PC-3 (cell line): ENCODE results near the gene ULBP3. TPM values are rescaled to one million over a fixed set of nuclear protein-coding genes. Genes with fewer than 3 reads are reported as not detected.

Source experiments
- ATAC-seq: fragments of 200-7000 bp; cut with Tn5 transposase; 2 replicates; pipeline ENCODE4 v1.9.1; 2020; ENCODE audit warnings: mild to moderate bottlenecking, moderate library complexity
- BruUV-seq: library from RNA; stranded (reverse); fragments of 400-500 nt; replicated peaks from 2 replicates; lab custom pipeline; 2021; lab: Mats Ljungman, UMichigan
- CTCF ChIA-PET: fragments of 300-600 bp; sonication (Branson Sonifier 250); formaldehyde crosslinking; loops from one replicate; lab custom pipeline; 2022; ENCODE audit warnings: antibody characterized with exemption; lab: Charles Lee
- POLR2A ChIA-PET: fragments of 300-600 bp; sonication (Branson Sonifier 250); formaldehyde crosslinking; loops from one replicate; lab custom pipeline; 2022; ENCODE audit warnings: antibody characterized with exemption; ENCODE audit not compliant: unreplicated experiment; lab: Charles Lee
- DNase-seq: peaks from one replicate; pipeline ENCODE4 v3.0.0-alpha.2; 2015
- H2AFZ ChIP-seq: fragments of 300-600 bp; sonication (generic); 2 replicates; pipeline ENCODE4 v1.6.0; 2016; ENCODE audit warnings: antibody characterized with exemption, low read length
- H3F3A ChIP-seq: fragments of 300-600 bp; sonication (generic); one replicate; pipeline ENCODE4 v1.6.0; 2017; ENCODE audit warnings: antibody characterized with exemption, low read length, control low read depth, mild to moderate bottlenecking; ENCODE audit not compliant: unreplicated experiment
- H3K27ac ChIP-seq: fragments of 300-600 bp; sonication (generic); 2 replicates; pipeline ENCODE4 v1.5.1; 2016; ENCODE audit warnings: mild to moderate bottlenecking, low read length
- H3K27me3 ChIP-seq: fragments of 300-600 bp; sonication (generic); 2 replicates; pipeline ENCODE4 v1.6.1; 2016; ENCODE audit warnings: low read length, mixed read lengths
- H3K36me3 ChIP-seq: fragments of 300-600 bp; sonication (generic); 2 replicates; pipeline ENCODE4 v1.6.1; 2016; ENCODE audit warnings: low read depth, mixed run types, low read length, mixed read lengths
- H3K4me1 ChIP-seq: fragments of 300-600 bp; sonication (generic); 2 replicates; pipeline ENCODE4 v1.5.1; 2016; ENCODE audit warnings: low read length; ENCODE audit not compliant: insufficient read depth
- H3K4me2 ChIP-seq: fragments of 300-600 bp; sonication (generic); 2 replicates; pipeline ENCODE4 v1.6.0; 2016; ENCODE audit warnings: low read length
- H3K4me3 ChIP-seq: fragments of 300-600 bp; sonication (generic); 2 replicates; pipeline ENCODE4 v1.5.1; 2016; ENCODE audit warnings: mild to moderate bottlenecking, low read length, mixed read lengths
- H3K79me2 ChIP-seq: fragments of 300-600 bp; sonication (generic); 2 replicates; pipeline ENCODE4 v1.6.1; 2017; ENCODE audit warnings: low read length, mixed read lengths
- H3K9ac ChIP-seq: fragments of 300-600 bp; sonication (generic); 2 replicates; pipeline ENCODE4 v1.6.0; 2016; ENCODE audit warnings: mild to moderate bottlenecking, low read length
- H3K9me2 ChIP-seq: fragments of 300-600 bp; sonication (generic); replicated peaks from 2 replicates; pipeline ENCODE4 v1.6.1; 2016; ENCODE audit warnings: mixed run types, low read length, mixed read lengths
- H3K9me3 ChIP-seq: fragments of 300-600 bp; sonication (generic); 2 replicates; pipeline ENCODE4 v1.6.1; 2016; ENCODE audit warnings: low read length, mixed read lengths
- H4K20me1 ChIP-seq: fragments of 300-600 bp; sonication (generic); 2 replicates; pipeline ENCODE4 v1.6.1; 2016; ENCODE audit warnings: low read length, mixed read lengths
- EZH2 ChIP-seq: fragments of 300-600 bp; sonication (generic); IDR thresholded peaks from one replicate; pipeline ENCODE4 v1.6.1; 2017; ENCODE audit warnings: antibody characterized with exemption, mild to moderate bottlenecking, low read length; ENCODE audit not compliant: unreplicated experiment
- EZH2phosphoT487 ChIP-seq: fragments of 300-600 bp; sonication (generic); IDR thresholded peaks from 2 replicates; pipeline ENCODE4 v1.6.1; 2018; ENCODE audit warnings: mild to moderate bottlenecking, antibody characterized with exemption, low read length, borderline replicate concordance
- intact Hi-C: fragments of 100-400 bp; cut with micrococcal nuclease; formaldehyde crosslinking; loops from 2 replicates; pipeline ENCODE4 v1.9.0; 2023
- total RNA-seq: library from RNA; depleted of rRNA; stranded (reverse); fragments of >200 nt; gene quantifications from 2 replicates; pipeline ENCODE4 v1.2.3, GENCODE V29; 2014
- TF ChIP-seq, protein P1 (sequence below): fragments of 300-600 bp; sonication (generic); conservative IDR thresholded peaks from 2 replicates; pipeline ENCODE4 v1.5.1; 2017; ENCODE audit warnings: antibody characterized with exemption, low read depth, mild to moderate bottlenecking, low read length

The ULBP3 gene
- total RNA-seq, 1 experiment from 2014 or later, result 20.5 TPM

GRCh38 chr6:150033207-150033771 is 35.6 kb downstream of the ULBP3 start:
- Histone ChIP-seq H3K36me3 (no peaks in the 10 kb centered on the region), H3K9ac (no peak overlapping the region), H2AFZ (no peak overlapping the region), H3K27ac (no peak overlapping the region), H4K20me1 (no peaks in the 10 kb centered on the region), H3K4me1 (no peaks in the 10 kb centered on the region), H3K9me2 (no peaks in the 10 kb centered on the region), H3K79me2 (no peaks in the 10 kb centered on the region), H3K27me3 (peaks cover 17% of the 10 kb centered on the region), H3K4me3 (no peak overlapping the region), H3K9me3 (no peaks in the 10 kb centered on the region), H3F3A (no peaks in the 10 kb centered on the region), H3K4me2 (no peak overlapping the region)
- intact Hi-C loops, result no loop called here
- TF ChIP-seq EZH2phosphoT487, result no peak
- TF ChIP-seq EZH2, result no peak
- TF ChIP-seq, protein P1, sequence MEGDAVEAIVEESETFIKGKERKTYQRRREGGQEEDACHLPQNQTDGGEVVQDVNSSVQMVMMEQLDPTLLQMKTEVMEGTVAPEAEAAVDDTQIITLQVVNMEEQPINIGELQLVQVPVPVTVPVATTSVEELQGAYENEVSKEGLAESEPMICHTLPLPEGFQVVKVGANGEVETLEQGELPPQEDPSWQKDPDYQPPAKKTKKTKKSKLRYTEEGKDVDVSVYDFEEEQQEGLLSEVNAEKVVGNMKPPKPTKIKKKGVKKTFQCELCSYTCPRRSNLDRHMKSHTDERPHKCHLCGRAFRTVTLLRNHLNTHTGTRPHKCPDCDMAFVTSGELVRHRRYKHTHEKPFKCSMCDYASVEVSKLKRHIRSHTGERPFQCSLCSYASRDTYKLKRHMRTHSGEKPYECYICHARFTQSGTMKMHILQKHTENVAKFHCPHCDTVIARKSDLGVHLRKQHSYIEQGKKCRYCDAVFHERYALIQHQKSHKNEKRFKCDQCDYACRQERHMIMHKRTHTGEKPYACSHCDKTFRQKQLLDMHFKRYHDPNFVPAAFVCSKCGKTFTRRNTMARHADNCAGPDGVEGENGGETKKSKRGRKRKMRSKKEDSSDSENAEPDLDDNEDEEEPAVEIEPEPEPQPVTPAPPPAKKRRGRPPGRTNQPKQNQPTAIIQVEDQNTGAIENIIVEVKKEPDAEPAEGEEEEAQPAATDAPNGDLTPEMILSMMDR, result no peak
- no peak for ATAC-seq
- DNase-seq, result no peak
- ChIA-PET POLR2A (no interaction called here), CTCF (no interaction called here)
- BruUV-seq, result no TSS peak

DNA sequence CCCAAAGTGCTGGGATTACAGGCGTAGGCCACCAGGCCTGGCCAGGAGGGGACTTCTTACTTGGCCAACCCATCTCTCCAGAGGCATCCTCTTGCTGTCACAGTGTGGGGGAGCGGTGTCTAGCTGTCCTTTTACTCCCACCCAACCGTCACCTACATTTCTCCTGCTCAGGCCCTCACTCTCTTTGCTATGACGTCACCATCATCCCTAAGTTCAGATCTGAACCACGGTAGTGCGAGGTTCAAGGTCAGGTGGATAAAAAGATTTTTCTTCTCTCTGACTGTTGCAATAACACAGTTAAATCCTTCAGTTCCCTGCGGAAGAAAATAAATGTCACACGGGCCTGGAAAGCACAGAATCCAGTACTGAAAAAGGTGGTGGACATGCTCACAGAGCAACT is 36.3 kb downstream of the ULBP3 start:
- no peaks in the 10 kb centered on the region for H3K9me3 ChIP-seq
- no peak for DNase-seq
- intact Hi-C loops, result no loop called here
- H3K9ac ChIP-seq, result no peak overlapping the region
- no peaks in the 10 kb centered on the region for H3K79me2 ChIP-seq
- H3K4me3 ChIP-seq, result no peak overlapping the region
- ChIA-PET CTCF (no interaction called here), POLR2A (no interaction called here)
- H3K4me1 ChIP-seq, result no peaks in the 10 kb centered on the region
- H3K27ac ChIP-seq, result no peak overlapping the region
- H3K27me3 ChIP-seq, result peaks cover 11% of the 10 kb centered on the region
- no TSS peak for BruUV-seq
- no peak overlapping the region for H2AFZ ChIP-seq
- H3K9me2 ChIP-seq, result no peaks in the 10 kb centered on the region
- H3K4me2 ChIP-seq, result no peak overlapping the region
- ATAC-seq, result no peak
- no peaks in the 10 kb centered on the region for H4K20me1 ChIP-seq
- H3F3A ChIP-seq, result no peaks in the 10 kb centered on the region
- H3K36me3 ChIP-seq, result no peaks in the 10 kb centered on the region
- TF ChIP-seq, protein P1, result no peak
- TF ChIP-seq EZH2 (no peak), EZH2phosphoT487 (no peak)

- Histone ChIP-seq H3K79me2 (no peaks in the 10 kb centered on the region), H3K27me3 (no peaks in the 10 kb centered on the region), H3K9ac (no peak overlapping the region), H3K9me3 (no peaks in the 10 kb centered on the region), H3K36me3 (no peaks in the 10 kb centered on the region), H3K4me1 (peaks cover 12% of the 10 kb centered on the region; the same call in 1 of the 2 replicates), H3K9me2 (no peaks in the 10 kb centered on the region), H3F3A (no peaks in the 10 kb centered on the region), H3K4me2 (no peak overlapping the region), H3K27ac (no peak overlapping the region), H4K20me1 (no peaks in the 10 kb centered on the region), H3K4me3 (no peak overlapping the region), H2AFZ (no peak overlapping the region)
- CTCF ChIA-PET, result no interaction called here
- DNase-seq, result no peak
- intact Hi-C loops, result no loop called here
- no TSS peak for BruUV-seq
- no peak for ATAC-seq
- TF ChIP-seq, protein P1, result no peak
- no peak for TF ChIP-seq EZH2
- TF ChIP-seq EZH2phosphoT487, result no peak
- POLR2A ChIA-PET, result no interaction called here
Measured at GRCh38 chr6:150030611-150031010, 38.3 kb downstream of the ULBP3 start.
